Activated CD4-positive, alpha-beta T cell treated with anti-CD3 and anti-CD28 coated beads, Interleukin-2, amount 50 U/mL, for 48 hours (primary cell): Measurements from ENCODE around the gene CACNA1G.

ENCODE experiments used
- DNase-seq, 2 experiments: peaks; one replicate each; pipeline ENCODE4 v3.0.0-alpha.2; 2020

The CACNA1G gene

GRCh38 chr17:50635732-50635981, 75.1 kb downstream of the CACNA1G start:
- DNase-seq, result no peak

GRCh38 chr17:50635982-50636803, 75.7 kb downstream of the CACNA1G start:
- DNase-seq, result no peak

DNA sequence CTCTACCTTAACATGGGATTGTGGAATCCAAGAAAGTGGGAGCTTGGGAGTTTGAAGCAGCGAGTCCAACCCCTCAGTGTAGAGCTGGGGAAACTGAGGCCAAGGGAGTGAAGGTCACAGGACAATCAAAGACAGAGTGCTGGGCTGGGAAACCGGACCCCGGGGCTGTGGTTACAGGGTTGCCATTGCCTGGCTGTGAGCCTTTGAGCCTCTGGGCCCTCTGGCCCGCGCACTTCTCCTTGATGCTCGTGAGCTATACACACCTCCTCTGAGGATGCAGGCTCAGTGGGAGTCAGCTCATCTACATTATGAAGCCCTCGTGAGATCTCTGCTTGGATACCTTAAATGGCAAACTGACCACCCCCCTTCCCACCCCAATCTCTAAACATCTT, 76.3 kb downstream of the CACNA1G start:
- no peak for DNase-seq

GRCh38 chr17:50637829-50638605, 77.5 kb downstream of the CACNA1G start:
- no peak for DNase-seq

GRCh38 chr17:50638606-50638965, 78.1 kb downstream of the CACNA1G start:
- DNase-seq, result no peak

DNA sequence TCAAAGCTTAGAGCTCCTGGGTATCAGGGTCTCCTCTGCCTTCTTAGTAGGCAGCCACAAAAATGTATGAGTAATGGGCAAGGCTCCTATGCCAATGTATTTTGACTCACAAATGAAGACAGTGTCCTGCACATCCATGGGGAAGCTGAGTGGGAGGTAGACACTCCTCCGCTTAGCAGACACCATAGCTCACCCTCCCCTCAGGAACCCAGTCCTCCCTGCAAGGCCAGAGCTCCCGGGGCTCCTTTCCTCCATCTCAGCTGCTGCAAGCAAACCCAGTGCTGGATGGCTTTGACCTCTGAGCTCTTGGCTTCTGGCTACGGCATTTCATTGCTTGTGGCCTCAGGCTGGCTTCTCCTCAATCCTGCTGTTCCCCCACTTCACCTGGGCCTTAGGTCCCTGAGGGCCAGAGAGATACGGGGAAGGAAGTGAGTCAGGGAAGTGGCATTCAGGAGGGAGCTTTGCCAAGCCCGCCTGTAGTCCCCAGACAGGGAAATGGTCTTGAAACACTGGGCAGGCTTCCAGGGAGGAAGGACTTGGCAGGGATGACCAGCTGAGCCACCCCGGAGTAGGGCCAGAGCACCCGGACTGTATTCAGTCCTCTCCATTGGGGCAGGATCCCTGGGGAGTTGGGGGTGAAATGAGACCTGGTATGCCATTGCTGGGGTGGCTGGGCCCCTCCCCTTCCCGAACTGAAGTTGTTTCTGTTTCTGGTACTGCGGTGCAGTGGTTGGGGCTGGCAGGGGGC, 78.6 kb downstream of the CACNA1G start:
- no peak for DNase-seq

- no peak for DNase-seq
Observed at GRCh38 chr17:50640686-50641351, 80.3 kb downstream of the CACNA1G start.

- no peak for DNase-seq
Observed at GRCh38 chr17:50641357-50641756, 80.8 kb downstream of the CACNA1G start.

DNA sequence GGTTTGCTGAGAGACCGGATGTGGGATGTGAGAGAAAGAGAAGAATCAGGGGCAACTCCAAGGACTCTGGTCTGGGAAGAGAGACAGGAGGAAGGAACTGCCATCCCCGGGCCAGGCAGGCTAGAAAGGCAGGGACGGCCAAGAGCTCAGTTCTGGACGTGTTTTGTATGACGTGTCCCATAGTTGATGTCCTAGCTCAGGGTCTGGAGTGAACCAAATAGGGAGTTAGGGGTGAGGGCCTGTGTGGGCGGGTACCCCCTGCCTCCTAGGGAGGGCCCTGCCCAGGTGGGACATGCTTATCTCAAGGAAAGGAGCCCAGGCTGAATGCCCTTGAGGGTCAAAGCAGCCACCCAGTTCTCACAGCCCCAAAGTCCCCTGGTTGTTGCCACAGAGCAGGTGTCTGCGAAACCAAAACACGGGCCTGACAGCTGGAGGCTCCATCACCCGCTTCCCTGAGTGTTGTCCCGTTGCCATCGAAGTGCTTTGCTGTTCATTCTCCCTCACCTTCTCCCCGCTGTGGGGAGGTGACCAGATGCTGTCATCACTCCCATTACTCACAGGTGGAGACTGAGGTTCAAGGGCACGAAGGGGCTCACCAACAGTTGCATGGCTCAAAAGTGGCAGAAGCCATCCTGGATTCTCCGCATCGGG, 81.7 kb downstream of the CACNA1G start:
- no peak for DNase-seq

DNA sequence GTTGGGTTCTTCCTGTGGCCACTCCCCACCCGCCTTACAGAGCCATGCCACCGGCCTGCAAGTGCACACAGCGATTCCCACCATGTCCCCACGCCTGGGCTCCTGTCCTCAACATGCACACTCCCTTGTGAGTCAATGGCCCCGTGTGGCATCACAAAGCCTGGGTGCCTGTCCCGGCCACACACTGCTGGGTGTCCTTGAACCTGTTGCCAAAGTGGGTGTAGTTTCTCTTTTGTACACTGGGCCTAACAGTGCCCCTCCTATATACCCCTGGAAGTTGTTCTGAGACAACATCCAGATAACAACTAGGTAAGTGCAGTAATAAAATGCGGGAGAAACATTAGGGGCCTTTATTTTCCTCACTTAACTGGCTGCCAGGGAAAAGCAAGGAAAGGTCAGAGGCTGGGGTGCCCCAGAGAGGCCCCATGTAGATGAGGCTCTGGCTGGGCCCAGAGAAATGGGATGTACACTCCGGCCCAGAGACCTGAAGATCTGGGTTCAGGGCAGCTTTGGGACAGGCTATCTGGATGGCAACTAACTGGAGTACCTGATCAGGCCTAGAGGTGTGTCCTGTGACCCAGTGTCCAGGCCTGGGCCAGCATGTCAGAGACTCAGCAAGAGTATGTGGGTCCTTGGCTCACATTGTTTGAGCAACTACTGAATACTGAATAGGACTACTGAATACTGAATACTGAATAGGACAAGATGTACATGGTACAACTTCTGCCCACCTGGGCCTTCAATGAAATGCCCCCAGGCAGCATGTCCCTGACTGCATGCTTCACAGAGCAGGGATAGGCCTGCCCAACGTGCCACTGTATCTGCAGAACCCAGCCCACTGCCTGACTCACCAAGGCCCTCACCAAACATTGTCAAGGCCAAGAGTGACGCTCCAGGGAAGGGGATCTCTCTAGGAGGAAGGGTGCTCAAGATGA, 82.5 kb downstream of the CACNA1G start:
- no peak for DNase-seq

DNA sequence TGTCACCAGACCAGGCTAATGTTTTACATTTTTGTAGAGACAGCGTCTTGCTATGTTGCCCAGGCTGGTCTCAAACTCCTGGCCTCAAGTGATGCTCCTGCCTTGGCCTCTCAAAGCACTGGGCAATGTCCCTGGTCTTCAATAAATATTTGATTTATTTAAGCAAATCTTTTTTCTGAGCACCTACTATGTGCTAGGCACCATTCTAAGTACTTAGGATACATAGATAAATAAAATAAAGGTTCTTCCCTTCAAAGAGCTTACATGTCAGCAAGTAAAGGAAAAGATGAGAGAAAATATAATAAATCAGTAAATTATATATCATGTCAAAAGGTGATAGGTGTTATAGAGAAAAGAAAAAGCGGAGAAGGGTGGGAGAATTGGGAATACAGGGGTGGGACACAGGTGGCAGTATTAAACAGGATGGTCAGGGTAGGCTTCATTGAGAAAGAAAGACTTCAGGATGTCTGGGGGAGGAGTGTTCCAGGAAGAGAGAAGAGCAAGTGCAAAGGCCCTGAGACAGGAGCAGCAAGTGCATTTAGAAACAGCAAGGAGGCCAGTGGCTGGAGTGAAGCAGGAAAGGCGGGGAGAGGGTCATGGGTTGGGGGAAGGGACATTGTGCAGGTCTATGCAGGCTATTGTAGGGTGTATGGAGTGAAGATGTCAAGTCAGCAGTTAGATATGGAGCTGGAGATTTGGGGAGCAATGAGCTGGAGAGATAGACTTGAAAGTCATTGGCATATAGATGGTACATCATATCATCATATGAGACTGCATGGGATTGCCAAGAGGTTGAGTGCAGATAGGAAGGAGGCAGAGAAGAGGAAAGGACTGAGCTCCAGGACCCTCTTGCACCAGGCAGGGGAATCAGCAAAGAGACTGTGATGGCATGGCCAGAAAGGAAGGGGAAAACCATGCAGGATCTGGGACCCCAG, 85.5 kb downstream of the CACNA1G start:
- no peak for DNase-seq

- no peak for DNase-seq
Observed at GRCh38 chr17:50647187-50647586, 86.7 kb downstream of the CACNA1G start.

DNA sequence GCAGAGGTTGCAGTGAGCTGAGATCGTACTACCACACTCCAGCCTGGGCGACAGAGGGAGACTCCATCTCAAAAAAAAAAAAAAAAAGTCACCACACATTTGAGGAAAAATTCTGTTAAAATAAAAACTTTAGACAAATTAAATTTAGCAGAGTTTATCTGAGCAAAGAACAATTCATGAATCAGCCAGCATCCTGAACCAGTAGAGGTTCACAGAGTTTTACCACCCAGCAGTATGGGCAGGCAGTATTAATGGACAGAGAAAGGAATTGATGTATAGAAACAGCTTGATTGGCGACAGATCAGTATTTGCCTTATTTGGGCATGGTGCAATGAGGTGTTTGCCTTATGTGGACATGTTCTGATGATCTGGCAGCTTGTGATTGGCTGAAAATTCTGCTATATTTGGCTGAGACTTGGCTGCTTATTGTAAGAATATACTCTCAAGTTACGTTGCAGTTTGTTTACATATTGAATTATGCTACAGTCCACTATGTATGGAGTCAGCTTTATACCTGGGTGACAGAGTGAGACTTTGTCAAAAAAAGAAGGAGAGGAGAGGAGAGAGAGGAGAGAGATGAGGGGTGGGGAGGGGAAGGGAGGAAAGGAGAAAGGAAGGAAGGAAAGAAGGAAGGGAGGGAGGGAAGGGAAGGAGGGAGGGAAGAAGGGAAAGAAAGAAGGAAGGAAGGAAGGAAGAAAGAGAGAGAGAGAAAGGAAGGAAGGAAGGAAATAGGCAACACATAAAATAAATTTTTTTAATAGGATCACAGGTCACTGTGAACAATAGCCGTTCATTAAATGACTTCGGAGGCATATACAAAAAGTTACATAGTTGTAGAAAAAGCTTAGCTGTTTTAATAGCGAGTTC, 88.8 kb downstream of the CACNA1G start:
- DNase-seq, result no peak

DNA sequence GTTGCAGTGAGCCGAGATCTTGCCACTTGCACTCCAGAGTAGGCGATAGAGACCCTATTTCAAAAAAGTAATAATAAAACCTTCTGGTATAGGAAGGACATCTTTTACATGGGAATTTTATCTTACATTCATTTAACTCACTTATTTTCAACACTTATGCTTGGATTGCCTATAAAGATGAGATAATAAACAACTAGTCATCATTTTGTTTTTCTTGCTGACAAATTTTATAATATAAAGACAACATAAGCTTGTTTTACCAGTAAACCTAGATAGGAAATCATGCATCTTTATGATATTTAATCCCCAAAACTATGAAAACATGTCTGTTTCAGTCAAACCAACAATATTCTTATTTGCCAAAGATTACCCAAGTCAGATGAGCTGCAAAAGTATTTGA, 91.1 kb downstream of the CACNA1G start:
- DNase-seq, result no peak

DNA sequence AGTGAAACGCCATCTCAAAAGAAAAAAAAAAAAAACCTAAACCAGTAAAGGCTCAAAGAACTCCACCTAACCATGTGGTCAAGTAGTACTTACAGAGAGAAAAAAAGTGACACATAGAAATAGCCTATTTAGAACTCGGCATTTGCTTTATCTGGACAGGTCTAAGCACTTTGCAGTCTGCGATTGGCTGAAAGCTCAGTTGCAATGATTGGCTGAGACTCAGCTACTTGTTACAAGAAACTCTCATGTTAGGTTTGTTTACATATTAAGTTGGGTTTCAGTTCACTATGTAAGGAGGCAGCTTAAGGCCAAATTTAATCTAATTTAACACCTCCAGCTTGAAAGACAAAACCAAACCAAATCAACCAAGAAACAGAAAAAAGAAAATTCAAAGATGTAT, 93.2 kb downstream of the CACNA1G start:
- no peak for DNase-seq

GRCh38 chr17:50656509-50656908, 96.0 kb downstream of the CACNA1G start:
- DNase-seq, result no peak

DNA sequence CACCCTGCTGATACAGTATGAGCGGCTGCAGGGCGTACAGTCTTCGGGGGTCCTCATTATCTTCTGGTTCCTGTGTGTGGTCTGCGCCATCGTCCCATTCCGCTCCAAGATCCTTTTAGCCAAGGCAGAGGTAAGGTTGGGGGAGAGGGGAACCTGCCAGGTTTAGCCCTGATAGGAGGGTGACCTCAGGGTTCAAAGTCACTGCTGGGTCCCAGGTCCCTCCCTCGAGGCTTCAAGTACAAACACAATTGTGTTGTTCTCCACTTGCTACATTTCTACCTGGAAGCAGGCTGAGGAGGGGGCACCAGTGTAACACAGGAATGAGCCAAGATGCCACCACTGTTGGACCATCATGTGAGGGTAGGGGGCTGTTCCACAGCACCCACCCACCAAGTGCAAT, 96.5 kb downstream of the CACNA1G start:
- no peak for DNase-seq

GRCh38 chr17:50657627-50658026, 97.1 kb downstream of the CACNA1G start:
- DNase-seq, result no peak

GRCh38 chr17:50658616-50659015, 98.1 kb downstream of the CACNA1G start:
- no peak for DNase-seq

DNA sequence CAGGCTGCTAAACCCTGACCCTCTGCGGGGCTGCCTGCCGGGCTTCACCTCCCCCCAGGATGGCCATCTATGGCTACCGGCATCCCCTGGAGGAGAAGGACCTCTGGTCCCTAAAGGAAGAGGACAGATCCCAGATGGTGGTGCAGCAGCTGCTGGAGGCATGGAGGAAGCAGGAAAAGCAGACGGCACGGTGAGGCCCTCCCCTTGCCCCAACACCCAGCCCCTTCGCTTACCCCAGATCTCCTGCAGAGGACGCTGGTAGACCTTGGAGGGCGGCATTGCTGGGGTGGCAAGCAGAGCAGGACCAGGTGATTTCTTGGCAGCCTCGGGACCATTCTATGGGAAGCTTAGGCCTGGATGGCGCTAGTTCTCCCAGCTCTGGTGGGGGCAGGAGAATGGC, 98.7 kb downstream of the CACNA1G start:
- no peak for DNase-seq
